ENCODE measurements around the gene MAML3. TPM values are rescaled to one million over a fixed set of nuclear protein-coding genes. Genes with fewer than 3 reads are reported as not detected.

Gene MAML3
- total and polyA plus RNA-seq, 9 donors, result 11.1 to 23.8 (median 14.9) TPM

DNA sequence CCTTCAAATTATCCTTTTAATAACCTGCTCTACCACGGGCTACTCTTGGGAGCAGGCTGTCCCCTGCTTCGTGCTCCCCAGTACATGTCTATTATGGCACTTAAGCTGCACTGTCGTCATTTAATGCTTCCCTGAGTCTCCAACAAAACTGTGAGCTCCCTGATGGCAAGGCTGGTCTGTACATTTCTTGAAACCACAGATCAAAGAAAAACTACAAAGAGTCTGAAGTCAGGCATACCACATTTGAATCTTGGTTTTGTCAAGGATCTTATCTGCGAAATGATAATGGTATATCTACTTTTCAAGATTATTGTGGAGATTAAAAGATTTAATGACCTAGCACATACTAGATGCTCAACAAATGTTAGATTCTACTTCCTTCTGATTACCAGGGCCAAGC, 45.7 kb downstream of the MAML3 start:
- Histone ChIP-seq H3K4me3 (no peak overlapping the region), H3K36me3 (no peaks in the 10 kb centered on the region), H3K9me3 (no peaks in the 10 kb centered on the region), H3K4me1 (ENCODE audit: insufficient read depth) (no peaks in the 10 kb centered on the region), H3K27ac (no peak overlapping the region), H3K27me3 (no peaks in the 10 kb centered on the region)
- TF ChIP-seq, protein P1, sequence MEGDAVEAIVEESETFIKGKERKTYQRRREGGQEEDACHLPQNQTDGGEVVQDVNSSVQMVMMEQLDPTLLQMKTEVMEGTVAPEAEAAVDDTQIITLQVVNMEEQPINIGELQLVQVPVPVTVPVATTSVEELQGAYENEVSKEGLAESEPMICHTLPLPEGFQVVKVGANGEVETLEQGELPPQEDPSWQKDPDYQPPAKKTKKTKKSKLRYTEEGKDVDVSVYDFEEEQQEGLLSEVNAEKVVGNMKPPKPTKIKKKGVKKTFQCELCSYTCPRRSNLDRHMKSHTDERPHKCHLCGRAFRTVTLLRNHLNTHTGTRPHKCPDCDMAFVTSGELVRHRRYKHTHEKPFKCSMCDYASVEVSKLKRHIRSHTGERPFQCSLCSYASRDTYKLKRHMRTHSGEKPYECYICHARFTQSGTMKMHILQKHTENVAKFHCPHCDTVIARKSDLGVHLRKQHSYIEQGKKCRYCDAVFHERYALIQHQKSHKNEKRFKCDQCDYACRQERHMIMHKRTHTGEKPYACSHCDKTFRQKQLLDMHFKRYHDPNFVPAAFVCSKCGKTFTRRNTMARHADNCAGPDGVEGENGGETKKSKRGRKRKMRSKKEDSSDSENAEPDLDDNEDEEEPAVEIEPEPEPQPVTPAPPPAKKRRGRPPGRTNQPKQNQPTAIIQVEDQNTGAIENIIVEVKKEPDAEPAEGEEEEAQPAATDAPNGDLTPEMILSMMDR (IDR thresholded peaks at IDR 0.05), result no peak
- TF ChIP-seq POLR2A (IDR thresholded peaks at IDR 0.05) (no peak), EP300 (IDR thresholded peaks at IDR 0.05) (no peak)
- no peak for DNase-seq
- intact Hi-C loops (cut with DNase I), result no loop called here
- 46 to 50% (median 50%) methylated on average over 4 of the region's 4 CpGs for WGBS, 3 donors

DNA sequence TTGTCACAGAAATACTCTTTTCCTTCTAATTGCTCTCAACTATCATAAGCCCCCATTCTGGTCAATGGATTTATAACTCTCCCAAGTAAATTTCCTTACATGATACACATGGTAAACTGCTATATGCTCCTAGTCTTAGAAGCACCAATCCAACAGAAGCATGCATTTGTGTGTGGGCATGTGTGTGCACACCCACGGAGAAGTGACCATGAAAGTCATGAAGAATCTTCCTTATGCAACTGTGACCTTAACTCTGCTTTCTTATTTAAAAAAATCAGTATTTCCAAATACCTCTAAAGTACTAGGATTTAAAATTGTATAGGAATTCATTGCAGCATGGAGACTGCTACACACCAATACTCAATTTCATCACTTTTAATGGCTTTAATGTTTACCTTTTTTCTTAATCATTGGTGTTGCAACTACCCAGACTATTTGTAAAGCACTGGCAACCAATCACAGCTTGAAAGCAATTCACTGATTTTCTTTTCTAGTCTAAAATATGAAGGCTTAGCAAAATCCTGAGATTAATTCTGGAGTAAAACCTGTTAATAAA, 47.6 kb downstream of the MAML3 start:
- TF ChIP-seq POLR2A (IDR thresholded peaks at IDR 0.05), result no peak
- no peak for TF ChIP-seq EP300 (IDR thresholded peaks at IDR 0.05)
- TF ChIP-seq, protein P1 (IDR thresholded peaks at IDR 0.05), result no peak
- intact Hi-C loops (cut with DNase I), result no loop called here
- Histone ChIP-seq H3K9me3 (no peaks in the 10 kb centered on the region), H3K4me1 (ENCODE audit: insufficient read depth) (no peaks in the 10 kb centered on the region), H3K36me3 (no peaks in the 10 kb centered on the region), H3K4me3 (no peak overlapping the region), H3K27ac (no peak overlapping the region), H3K27me3 (no peaks in the 10 kb centered on the region)
- 46 to 65% (median 51%) methylated on average over 1 of the region's 1 CpG for WGBS, 3 donors
- DNase-seq, result no peak

DNA sequence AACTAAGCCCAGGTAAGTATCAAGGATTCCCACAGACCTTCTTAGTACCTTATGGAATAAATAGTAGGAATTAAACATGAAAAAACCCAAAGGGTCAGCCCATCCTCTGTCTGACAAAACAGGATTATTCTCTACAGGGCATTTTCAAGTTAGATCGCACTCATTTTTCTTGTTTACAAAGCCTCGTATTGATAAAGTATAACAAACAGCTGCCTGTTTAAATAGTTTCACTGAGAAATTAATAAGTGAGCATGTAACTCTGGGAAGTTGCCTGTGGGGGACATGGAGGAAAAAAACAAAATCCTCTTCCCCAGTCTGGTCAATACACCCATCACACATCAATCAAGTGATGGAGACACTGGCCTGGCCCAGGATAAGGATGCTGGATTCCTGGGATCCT, 48.5 kb downstream of the MAML3 start:
- H3K4me3 ChIP-seq, result no peak overlapping the region
- H3K9me3 ChIP-seq, result no peaks in the 10 kb centered on the region
- H3K36me3 ChIP-seq, result no peaks in the 10 kb centered on the region
- TF ChIP-seq, protein P1 (IDR thresholded peaks at IDR 0.05), result no peak
- TF ChIP-seq EP300 (IDR thresholded peaks at IDR 0.05), result no peak
- no peak for TF ChIP-seq POLR2A (IDR thresholded peaks at IDR 0.05)
- intact Hi-C loops (cut with DNase I), result no loop called here
- H3K4me1 ChIP-seq (ENCODE audit: insufficient read depth), result no peaks in the 10 kb centered on the region
- H3K27ac ChIP-seq, result no peak overlapping the region
- DNase-seq, result no peak
- no peaks in the 10 kb centered on the region for H3K27me3 ChIP-seq
- 48 to 90% (median 62%) methylated on average over 2 of the region's 2 CpGs for WGBS, 3 donors

DNA sequence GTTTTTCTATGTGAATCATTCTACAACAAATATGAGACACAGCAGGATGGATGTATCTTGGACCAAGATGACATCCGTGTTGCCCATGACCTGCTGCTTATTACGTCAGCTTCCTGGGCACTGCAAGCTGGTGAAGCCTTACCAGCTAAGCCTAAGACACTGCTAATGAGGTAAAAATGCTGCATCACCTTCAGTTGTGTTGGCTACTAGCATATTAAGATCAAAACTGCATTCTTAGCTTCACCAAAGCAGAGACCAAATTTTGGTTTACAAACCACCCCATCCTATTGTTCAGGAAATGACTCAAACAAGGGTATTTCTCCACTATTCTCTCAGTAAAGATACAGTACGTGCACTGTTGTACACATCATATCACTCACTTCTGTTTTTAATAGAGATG, 50.3 kb downstream of the MAML3 start:
- H3K36me3 ChIP-seq, result no peaks in the 10 kb centered on the region
- H3K9me3 ChIP-seq, result no peaks in the 10 kb centered on the region
- H3K4me3 ChIP-seq, result no peak overlapping the region
- peaks cover 2% of the 10 kb centered on the region for H3K4me1 ChIP-seq (ENCODE audit: insufficient read depth)
- TF ChIP-seq, protein P1 (IDR thresholded peaks at IDR 0.05), result no peak
- TF ChIP-seq POLR2A (IDR thresholded peaks at IDR 0.05) (no peak), EP300 (IDR thresholded peaks at IDR 0.05) (no peak)
- 81 to 89% (median 83%) methylated on average over 3 of the region's 3 CpGs for WGBS, 3 donors
- H3K27ac ChIP-seq, result no peak overlapping the region
- no peaks in the 10 kb centered on the region for H3K27me3 ChIP-seq
- intact Hi-C loops (cut with DNase I), result no loop called here
- no peak for DNase-seq
